Astrocyte (in vitro differentiated cells and primary cell): ENCODE data around the gene LGALS3BP.

ENCODE experiments used
- EZH2 ChIP-seq: IDR thresholded peaks from 2 replicates; pipeline ENCODE4 v1.6.1; 2012; ENCODE audit warnings: mild to moderate bottlenecking, low read length, inconsistent platforms; ENCODE audit not compliant: insufficient read depth
- TF ChIP-seq, protein P1 (sequence below): IDR thresholded peaks from 2 replicates; pipeline ENCODE4 v1.5.1; 2011; ENCODE audit warnings: low read depth, mild to moderate bottlenecking, inconsistent platforms, low read length, moderate library complexity; ENCODE audit not compliant: insufficient read depth

DNA sequence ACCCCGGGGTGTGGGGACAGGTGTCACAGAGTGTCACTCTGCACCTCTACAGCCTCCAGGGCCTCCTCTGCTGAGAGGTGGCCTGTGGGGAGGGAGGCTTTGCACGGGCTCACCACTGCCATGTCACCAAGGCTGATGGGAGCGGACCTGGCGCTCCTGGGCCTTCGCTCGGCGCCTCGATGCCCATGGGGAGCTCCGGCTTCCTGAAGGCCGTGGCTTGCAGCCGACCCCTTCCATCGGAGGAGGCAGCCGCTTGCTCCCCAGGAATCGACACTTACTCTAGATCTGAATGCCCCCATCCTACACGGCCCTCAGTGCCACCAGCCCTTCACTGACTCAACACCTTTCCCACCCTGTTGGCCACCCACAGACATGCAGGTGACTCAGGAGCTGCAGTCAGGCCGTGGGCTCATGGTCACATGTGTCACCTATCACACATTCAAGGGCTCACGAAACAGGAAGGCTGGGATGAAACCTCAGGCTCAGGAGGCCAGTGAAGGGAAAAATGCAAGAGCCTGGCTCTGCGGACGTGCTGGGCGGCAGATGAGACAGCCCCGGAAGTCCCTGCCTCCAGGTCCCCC lies 11.9 kb downstream of the LGALS3BP start:
- TF ChIP-seq, protein P1, sequence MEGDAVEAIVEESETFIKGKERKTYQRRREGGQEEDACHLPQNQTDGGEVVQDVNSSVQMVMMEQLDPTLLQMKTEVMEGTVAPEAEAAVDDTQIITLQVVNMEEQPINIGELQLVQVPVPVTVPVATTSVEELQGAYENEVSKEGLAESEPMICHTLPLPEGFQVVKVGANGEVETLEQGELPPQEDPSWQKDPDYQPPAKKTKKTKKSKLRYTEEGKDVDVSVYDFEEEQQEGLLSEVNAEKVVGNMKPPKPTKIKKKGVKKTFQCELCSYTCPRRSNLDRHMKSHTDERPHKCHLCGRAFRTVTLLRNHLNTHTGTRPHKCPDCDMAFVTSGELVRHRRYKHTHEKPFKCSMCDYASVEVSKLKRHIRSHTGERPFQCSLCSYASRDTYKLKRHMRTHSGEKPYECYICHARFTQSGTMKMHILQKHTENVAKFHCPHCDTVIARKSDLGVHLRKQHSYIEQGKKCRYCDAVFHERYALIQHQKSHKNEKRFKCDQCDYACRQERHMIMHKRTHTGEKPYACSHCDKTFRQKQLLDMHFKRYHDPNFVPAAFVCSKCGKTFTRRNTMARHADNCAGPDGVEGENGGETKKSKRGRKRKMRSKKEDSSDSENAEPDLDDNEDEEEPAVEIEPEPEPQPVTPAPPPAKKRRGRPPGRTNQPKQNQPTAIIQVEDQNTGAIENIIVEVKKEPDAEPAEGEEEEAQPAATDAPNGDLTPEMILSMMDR = no peak
- no peak for TF ChIP-seq EZH2
